ENCODE measurements around the gene FKBP1A. TPM values are rescaled to one million over a fixed set of nuclear protein-coding genes. Genes with fewer than 3 reads are reported as not detected.

The FKBP1A gene
- total RNA-seq, 1 donor from 2014 or later, result 212 TPM

Other genes with a start within 250 kb of the FKBP1A start
- 4.2 TPM for gene TMEM74B, start 208.1 kb downstream of the FKBP1A start, total RNA-seq
- not detected for gene C20orf202, start 189.6 kb downstream of the FKBP1A start, total RNA-seq
- not detected for gene RAD21L1, start 167.0 kb downstream of the FKBP1A start, total RNA-seq
- 6.4 TPM for gene SNPH, start 126.8 kb downstream of the FKBP1A start, total RNA-seq
- gene SDCBP2, start 63.9 kb downstream of the FKBP1A start, total RNA-seq, result 43.5 TPM
- 53.8 TPM for gene NSFL1C, start 73.8 kb upstream of the FKBP1A start, total RNA-seq
- gene SIRPB2, start 98.4 kb upstream of the FKBP1A start, total RNA-seq, result 2.9 TPM
- not detected for gene SIRPD, start 164.7 kb upstream of the FKBP1A start, total RNA-seq
- gene SIRPB1, start 227.0 kb upstream of the FKBP1A start, total RNA-seq, result 2.5 TPM